ENCODE measurements around the gene ZNF580. TPM values are rescaled to one million over a fixed set of nuclear protein-coding genes. Genes with fewer than 3 reads are reported as not detected.
A peak's percentile ranks its signal among the peaks of the same experiment; 100 is the strongest.

ZNF580 gene
- total and polyA plus RNA-seq, 7 experiments from 2014 or later, result 14.6 to 109 (median 48.0) TPM

- no peaks in the 10 kb centered on the region for H3K9me3 Mint-ChIP-seq
- ChIA-PET POLR2A (no interaction called here), CTCF (no interaction called here)
- peak overlapping the region in 5 of 10 donors; percentile 63 to 94 (median 89) for H3K4me3 Mint-ChIP-seq
- peaks cover 0 to 60% (median 0%) of the 10 kb centered on the region in 3 experiments for H3K36me3 ChIP-seq (ENCODE audit: control insufficient read depth in 2 of 3, insufficient read depth in 3 of 3, low read length in 3 of 3)
- no peaks in the 10 kb centered on the region for H3K9me3 ChIP-seq (ENCODE audit: control insufficient read depth in 2 of 3, low read length in 3 of 3)
- peak; percentile 64 for ATAC-seq
- H3K36me3 Mint-ChIP-seq, result peaks cover 0 to 21% (median 0%) of the 10 kb centered on the region in 5 donors
- no peaks in the 10 kb centered on the region for H3K27me3 ChIP-seq (ENCODE audit: control insufficient read depth in 2 of 2, insufficient read depth in 2 of 2, low read length in 2 of 2)
- peaks cover 37 to 63% (median 52%) of the 10 kb centered on the region in 7 donors for H3K4me1 Mint-ChIP-seq
- H3K27ac ChIP-seq (ENCODE audit: low read depth, low read length), result peak overlapping the region; percentile 37
- H3K4me1 ChIP-seq (ENCODE audit: control insufficient read depth in 2 of 2, insufficient read depth in 2 of 2, low read length in 2 of 2), result peaks cover 21 to 26% of the 10 kb centered on the region in 2 donors
- peak overlapping the region in 5 of 9 donors; percentile 18 to 94 (median 54) for H3K27ac Mint-ChIP-seq
- H3K27me3 Mint-ChIP-seq, result no peaks in the 10 kb centered on the region
- no peak overlapping the region for H3K4me3 ChIP-seq (ENCODE audit: low read length)
- DNase-seq, result no peak
- intact Hi-C loops (cut with micrococcal nuclease), result no loop called here
Measured at GRCh38 chr19:55678121-55678671, 37.4 kb downstream of the ZNF580 start.

DNA sequence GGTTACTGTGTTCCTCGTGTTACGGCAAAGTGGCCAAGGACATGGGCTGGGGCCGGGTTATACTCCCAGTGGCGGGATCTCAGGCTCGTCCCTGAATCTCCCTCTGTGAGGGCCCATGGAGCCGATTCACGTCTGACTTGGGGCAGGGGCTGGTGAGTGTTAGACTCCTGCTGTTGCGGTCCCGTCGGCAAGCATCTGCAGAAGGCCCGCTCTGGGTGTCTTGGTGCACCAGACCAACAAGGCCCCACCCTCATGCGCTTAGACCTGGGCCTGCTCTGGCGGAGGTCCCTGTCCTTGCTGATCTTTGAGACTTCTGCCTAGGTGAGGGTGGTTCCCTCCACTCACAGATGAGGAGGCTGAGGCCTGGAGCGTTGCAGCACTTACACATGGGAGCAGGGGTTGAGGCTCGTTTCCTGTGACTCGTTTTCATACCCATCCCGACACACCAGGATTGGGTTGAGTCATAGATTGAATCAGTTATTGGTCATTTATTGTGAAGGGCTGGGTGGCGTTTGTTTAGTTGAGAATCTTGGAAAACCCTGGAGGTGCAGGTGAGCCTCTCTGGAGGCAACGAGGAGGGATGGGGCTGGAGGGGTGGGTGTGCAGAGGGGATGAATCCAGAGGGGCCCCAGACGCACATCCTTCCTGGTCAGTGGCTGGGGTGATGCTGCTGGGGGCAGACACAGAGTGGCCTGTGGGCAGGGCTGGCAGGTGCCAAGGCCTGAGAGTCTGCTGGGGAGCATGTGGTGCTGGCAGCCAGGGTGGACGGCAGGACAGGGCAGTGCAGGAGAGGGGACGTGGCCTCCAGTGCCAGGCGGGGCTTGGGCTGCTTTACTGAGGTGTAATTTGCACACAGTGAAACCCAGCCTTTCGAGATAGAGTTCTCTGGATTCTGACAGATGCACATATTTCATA, 38.8 kb downstream of the ZNF580 start:
- H3K9me3 Mint-ChIP-seq, result no peaks in the 10 kb centered on the region
- H3K27ac Mint-ChIP-seq, result peak overlapping the region in 4 of 9 donors; percentile 15 to 55 (median 38)
- peaks cover 0 to 26% (median 3%) of the 10 kb centered on the region in 5 donors for H3K36me3 Mint-ChIP-seq
- POLR2A ChIA-PET, result no interaction called here
- Histone ChIP-seq H3K36me3 (ENCODE audit: control insufficient read depth in 2 of 3, insufficient read depth in 3 of 3, low read length in 3 of 3) (peaks cover 0 to 65% (median 0%) of the 10 kb centered on the region in 3 experiments), H3K4me1 (ENCODE audit: control insufficient read depth in 2 of 2, insufficient read depth in 2 of 2, low read length in 2 of 2) (peaks cover 18 to 23% of the 10 kb centered on the region in 2 donors), H3K4me3 (ENCODE audit: low read length) (no peak overlapping the region), H3K27me3 (ENCODE audit: control insufficient read depth in 2 of 2, insufficient read depth in 2 of 2, low read length in 2 of 2) (no peaks in the 10 kb centered on the region), H3K9me3 (ENCODE audit: control insufficient read depth in 2 of 3, low read length in 3 of 3) (no peaks in the 10 kb centered on the region), H3K27ac (ENCODE audit: low read depth, low read length) (no peak overlapping the region)
- intact Hi-C loops (cut with micrococcal nuclease), result no loop called here
- no peaks in the 10 kb centered on the region for H3K27me3 Mint-ChIP-seq
- CTCF ChIA-PET, result no interaction called here
- ATAC-seq (no peak), DNase-seq (no peak)
- H3K4me3 Mint-ChIP-seq, result peak overlapping the region in 1 of 10 donors; percentile 55
- H3K4me1 Mint-ChIP-seq, result peaks cover 28 to 62% (median 49%) of the 10 kb centered on the region in 7 donors

- Mint-ChIP-seq H3K4me1 (peaks cover 27 to 64% (median 51%) of the 10 kb centered on the region in 7 donors), H3K36me3 (peaks cover 0 to 27% (median 3%) of the 10 kb centered on the region in 5 donors)
Measured at GRCh38 chr19:55680339-55681130, 39.7 kb downstream of the ZNF580 start.

DNA sequence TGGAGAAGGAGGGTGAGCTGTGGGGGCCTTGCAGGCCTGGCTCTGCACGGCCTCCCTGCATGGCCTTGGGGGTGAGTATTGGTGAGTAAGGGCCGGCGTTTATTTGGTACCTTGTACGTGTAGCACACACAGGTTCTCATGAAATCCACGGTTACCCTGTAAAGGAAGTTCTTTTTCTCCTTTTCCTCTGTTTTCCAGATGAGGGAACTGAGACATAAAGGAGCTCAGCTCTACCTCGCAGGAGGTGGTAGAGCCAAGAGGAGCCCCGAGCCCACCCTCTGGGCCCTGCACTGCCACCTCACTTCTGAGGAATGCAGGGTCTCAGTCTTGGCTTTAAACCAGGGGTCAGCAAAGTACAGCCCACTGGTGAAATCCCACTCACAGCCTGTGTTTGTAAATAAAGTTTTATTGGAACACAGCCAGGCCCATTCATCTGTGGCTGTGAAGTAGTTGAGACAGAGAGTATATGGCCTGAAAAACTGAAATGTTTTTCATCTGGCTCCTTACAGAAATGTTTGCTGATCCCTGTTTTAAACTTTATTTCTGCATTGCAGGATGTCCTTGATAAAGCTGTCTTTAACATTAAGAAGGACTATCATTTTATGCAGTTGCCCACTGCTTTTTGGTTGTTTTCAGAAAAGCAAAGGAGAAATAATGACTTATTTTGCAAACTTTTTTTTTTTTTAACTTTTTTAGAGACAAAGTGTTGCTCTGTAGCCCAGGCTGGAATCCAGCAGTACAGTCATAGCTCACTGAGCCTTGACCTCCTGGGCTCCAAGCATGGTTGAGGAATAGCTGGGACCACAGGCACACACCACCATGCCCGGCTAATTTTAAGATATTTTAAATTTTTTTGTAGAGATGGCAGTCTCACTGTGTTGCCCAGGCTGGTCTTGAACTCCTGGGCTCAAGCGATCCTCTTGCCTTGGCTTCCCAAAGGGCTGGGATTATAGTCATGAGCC, 40.6 kb downstream of the ZNF580 start:
- ChIA-PET POLR2A (interaction anchor here (0.6 kb wide), 1 partner anchor 22 kb away, joined by 3 read pairs; no protein-coding TSS in a partner anchor), CTCF (interaction anchor here (0.6 to 0.7 kb wide), 3 partner anchors 23 to 295 kb away, joined by 3 to 6 read pairs (median 3); no protein-coding TSS in a partner anchor)
- no peak for ATAC-seq
- Mint-ChIP-seq H3K36me3 (peaks cover 0 to 27% (median 3%) of the 10 kb centered on the region in 5 donors), H3K4me3 (no peak overlapping the region), H3K9me3 (no peaks in the 10 kb centered on the region), H3K27me3 (no peaks in the 10 kb centered on the region), H3K27ac (no peak overlapping the region), H3K4me1 (peaks cover 23 to 59% (median 48%) of the 10 kb centered on the region in 7 donors)
- intact Hi-C loops (cut with micrococcal nuclease), result no loop called here
- Histone ChIP-seq H3K4me3 (ENCODE audit: low read length) (no peak overlapping the region), H3K36me3 (ENCODE audit: control insufficient read depth in 2 of 3, insufficient read depth in 3 of 3, low read length in 3 of 3) (peaks cover 0 to 83% (median 4%) of the 10 kb centered on the region in 3 experiments), H3K4me1 (ENCODE audit: control insufficient read depth in 2 of 2, insufficient read depth in 2 of 2, low read length in 2 of 2) (peaks cover 10 to 14% of the 10 kb centered on the region in 2 donors), H3K27ac (ENCODE audit: low read depth, low read length) (no peak overlapping the region), H3K9me3 (ENCODE audit: control insufficient read depth in 2 of 3, low read length in 3 of 3) (no peaks in the 10 kb centered on the region), H3K27me3 (ENCODE audit: control insufficient read depth in 2 of 2, insufficient read depth in 2 of 2, low read length in 2 of 2) (no peaks in the 10 kb centered on the region)
- DNase-seq, result no peak

More at GRCh38 chr19:55680339-55681130, 39.7 kb downstream of the ZNF580 start:
- intact Hi-C loops (cut with micrococcal nuclease), result no loop called here
- Mint-ChIP-seq H3K9me3 (no peaks in the 10 kb centered on the region), H3K27me3 (no peaks in the 10 kb centered on the region), H3K27ac (no peak overlapping the region), H3K4me3 (peak overlapping the region in 2 of 10 donors; percentile 58 to 82)
- Histone ChIP-seq H3K27me3 (ENCODE audit: control insufficient read depth in 2 of 2, insufficient read depth in 2 of 2, low read length in 2 of 2) (no peaks in the 10 kb centered on the region), H3K4me1 (ENCODE audit: control insufficient read depth in 2 of 2, insufficient read depth in 2 of 2, low read length in 2 of 2) (peaks cover 18 to 22% of the 10 kb centered on the region in 2 donors), H3K36me3 (ENCODE audit: control insufficient read depth in 2 of 3, insufficient read depth in 3 of 3, low read length in 3 of 3) (peaks cover 0 to 74% (median 4%) of the 10 kb centered on the region in 3 experiments), H3K27ac (ENCODE audit: low read depth, low read length) (no peak overlapping the region), H3K4me3 (ENCODE audit: low read length) (no peak overlapping the region), H3K9me3 (ENCODE audit: control insufficient read depth in 2 of 3, low read length in 3 of 3) (no peaks in the 10 kb centered on the region)
- ChIA-PET POLR2A (no interaction called here), CTCF (no interaction called here)
- ATAC-seq (no peak), DNase-seq (no peak)

DNA sequence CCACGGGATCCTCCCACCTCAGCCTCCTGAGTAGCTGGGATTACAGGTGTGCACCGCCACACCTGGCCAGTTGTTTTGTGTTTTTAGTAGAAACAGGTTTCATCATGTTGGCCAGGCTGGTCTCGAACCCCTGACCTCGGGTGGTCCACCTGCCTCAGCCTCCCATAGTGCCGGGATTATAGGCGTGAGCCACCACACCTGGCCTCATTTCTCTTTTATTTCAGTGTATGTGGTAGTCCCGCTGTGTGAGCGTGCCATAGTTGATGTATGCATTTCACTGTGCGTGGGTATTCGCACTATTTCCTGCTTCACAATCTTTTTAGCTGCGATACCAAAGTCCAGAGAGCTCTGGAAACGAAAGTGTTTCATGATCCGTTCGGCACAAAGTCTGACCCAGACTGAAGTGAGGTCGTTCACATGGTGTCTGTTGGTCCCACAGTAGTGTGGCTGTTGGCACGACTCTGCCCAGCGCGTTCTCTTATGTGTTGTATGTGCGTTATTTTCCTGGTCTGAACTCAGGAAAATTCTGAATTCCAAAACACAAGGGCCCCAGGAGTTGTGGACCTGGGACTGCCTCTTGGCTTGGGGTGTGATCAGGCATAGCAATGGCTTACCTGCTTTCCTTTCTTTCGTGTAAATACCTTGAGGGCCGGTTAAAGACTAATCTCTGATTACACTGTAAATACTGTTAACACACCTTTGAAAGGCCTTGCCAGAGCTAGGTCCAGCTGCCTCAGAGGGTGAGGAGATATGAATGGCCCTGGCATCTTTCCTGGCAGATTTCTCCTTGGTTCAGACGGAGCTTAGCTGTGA, 42.9 kb downstream of the ZNF580 start:
- peaks cover 0 to 93% (median 4%) of the 10 kb centered on the region in 3 experiments for H3K36me3 ChIP-seq (ENCODE audit: control insufficient read depth in 2 of 3, insufficient read depth in 3 of 3, low read length in 3 of 3)
- POLR2A ChIA-PET, result interaction anchor here (0.6 kb wide), 1 partner anchor 12 kb away, joined by 6 read pairs; no protein-coding TSS in a partner anchor

More for the DNA sequence above, 42.9 kb downstream of the ZNF580 start:
- no peaks in the 10 kb centered on the region for H3K9me3 ChIP-seq (ENCODE audit: control insufficient read depth in 2 of 3, low read length in 3 of 3)
- DNase-seq (no peak), ATAC-seq (no peak)
- no peaks in the 10 kb centered on the region for H3K27me3 ChIP-seq (ENCODE audit: control insufficient read depth in 2 of 2, insufficient read depth in 2 of 2, low read length in 2 of 2)
- Mint-ChIP-seq H3K4me1 (peaks cover 5 to 37% (median 32%) of the 10 kb centered on the region in 7 donors), H3K27ac (peak overlapping the region in 1 of 9 donors; percentile 51), H3K9me3 (no peaks in the 10 kb centered on the region), H3K36me3 (peaks cover 0 to 23% (median 3%) of the 10 kb centered on the region in 5 donors), H3K27me3 (no peaks in the 10 kb centered on the region), H3K4me3 (no peak overlapping the region)
- H3K4me1 ChIP-seq (ENCODE audit: control insufficient read depth in 2 of 2, insufficient read depth in 2 of 2, low read length in 2 of 2), result peaks cover 0 to 4% of the 10 kb centered on the region in 2 donors
- CTCF ChIA-PET, result interaction anchor here (0.6 kb wide), 1 partner anchor 462 kb away, joined by 3 read pairs; no protein-coding TSS in a partner anchor
- intact Hi-C loops (cut with micrococcal nuclease), result no loop called here
- no peak overlapping the region for H3K27ac ChIP-seq (ENCODE audit: low read depth, low read length)
- H3K4me3 ChIP-seq (ENCODE audit: low read length), result no peak overlapping the region

Data from naive thymus-derived CD4-positive, alpha-beta T cell (primary cell).